Measurements from ENCODE around the gene TNS1.
A peak's percentile ranks its signal among the peaks of the same experiment; 100 is the strongest.

The TNS1 gene

GRCh38 chr2:217861334-217861877 lies 141.4 kb downstream of the TNS1 start:
- DNase-seq = no peak

GRCh38 chr2:217859926-217860325 lies 142.9 kb downstream of the TNS1 start:
- DNase-seq = no peak

- no peak for DNase-seq
Observed at GRCh38 chr2:217858519-217859491, 144.0 kb downstream of the TNS1 start.

GRCh38 chr2:217857624-217858506 lies 144.9 kb downstream of the TNS1 start:
- DNase-seq = no peak

- DNase-seq = no peak
Observed at GRCh38 chr2:217856871-217857270, 145.9 kb downstream of the TNS1 start.

GRCh38 chr2:217856159-217856558 lies 146.6 kb downstream of the TNS1 start:
- DNase-seq = no peak

GRCh38 chr2:217854684-217855420 lies 147.9 kb downstream of the TNS1 start:
- DNase-seq = no peak

- no peak for DNase-seq
Observed at GRCh38 chr2:217853961-217854360, 148.8 kb downstream of the TNS1 start.

- DNase-seq = no peak
Observed at GRCh38 chr2:217853301-217853881, 149.4 kb downstream of the TNS1 start.

- DNase-seq = no peak
Observed at GRCh38 chr2:217852555-217853211, 150.1 kb downstream of the TNS1 start.

- DNase-seq = peak in 1 of 2 experiments; percentile 14
Observed at GRCh38 chr2:217851191-217852020, 151.4 kb downstream of the TNS1 start.

GRCh38 chr2:217849154-217849975 lies 153.4 kb downstream of the TNS1 start:
- DNase-seq = no peak

GRCh38 chr2:217848351-217848957 lies 154.3 kb downstream of the TNS1 start:
- DNase-seq = no peak

- no peak for DNase-seq
Observed at GRCh38 chr2:217847552-217848350, 155.0 kb downstream of the TNS1 start.

- DNase-seq = no peak
Observed at GRCh38 chr2:217847115-217847514, 155.7 kb downstream of the TNS1 start.

GRCh38 chr2:217846321-217846743 lies 156.5 kb downstream of the TNS1 start:
- DNase-seq = no peak

- no peak for DNase-seq
Observed at GRCh38 chr2:217845301-217845700, 157.5 kb downstream of the TNS1 start.

- DNase-seq = no peak
Observed at GRCh38 chr2:217844696-217845095, 158.1 kb downstream of the TNS1 start.

Measured in Kasumi-1 (cell line).